Measurements from ENCODE around the gene CRISP2.

GRCh38 chr6:49666480-49666879 is 46.9 kb downstream of the CRISP2 start:
- TF ChIP-seq CTCF (IDR thresholded peaks at IDR 0.05) (no peak), POLR2A (IDR thresholded peaks at IDR 0.05) (no peak)
